ENCODE results near the gene RNF181. TPM values are rescaled to one million over a fixed set of nuclear protein-coding genes. Genes with fewer than 3 reads are reported as not detected.
A peak's percentile ranks its signal among the peaks of the same experiment; 100 is the strongest.

The RNF181 gene
- total RNA-seq, 1 experiment from 2014 or later = 96.7 TPM

GRCh38 chr2:85547089-85547858, 48.3 kb upstream of the RNF181 start:
- Histone ChIP-seq H3K9me3 (ENCODE audit: insufficient read depth, low read depth) (no peaks in the 10 kb centered on the region), H3K4me1 (replicated peaks; ENCODE audit: insufficient read depth) (peaks cover 12% of the 10 kb centered on the region), H3F3A (ENCODE audit: insufficient read depth, low read depth) (peaks cover 77% of the 10 kb centered on the region), H3K27me3 (ENCODE audit: insufficient read depth, low read depth) (no peaks in the 10 kb centered on the region), H4K20me1 (ENCODE audit: insufficient read depth) (peaks cover 40% of the 10 kb centered on the region), H3K27ac (peak overlapping the region; percentile 41), H3K36me3 (ENCODE audit: low read depth) (peaks cover 33% of the 10 kb centered on the region), H3K9me2 (ENCODE audit: insufficient read depth) (no peaks in the 10 kb centered on the region), H3K79me2 (ENCODE audit: low read depth) (peaks cover 15% of the 10 kb centered on the region), H3K4me2 (no peak overlapping the region), H2AFZ (no peak overlapping the region), H3K4me3 (no peak overlapping the region)
- intact Hi-C loops (cut with micrococcal nuclease; ENCODE audit: unreplicated experiment) = no loop called here
- no TSS peak for BruUV-seq (replicated peaks)
- TF ChIP-seq EZH2 (IDR thresholded peaks at IDR 0.05; ENCODE audit: low read depth) (no peak), CTCF (conservative IDR thresholded peaks at IDR 0.05) (no peak)
- ChIA-PET POLR2A (ENCODE audit: unreplicated experiment) (no interaction called here), CTCF (no interaction called here)
- DNase-seq = no peak

- Histone ChIP-seq H3F3A (ENCODE audit: insufficient read depth, low read depth) (peaks cover 69% of the 10 kb centered on the region), H3K4me3 (no peak overlapping the region), H2AFZ (no peak overlapping the region), H3K79me2 (ENCODE audit: low read depth) (peaks cover 7% of the 10 kb centered on the region), H4K20me1 (ENCODE audit: insufficient read depth) (peaks cover 33% of the 10 kb centered on the region), H3K27ac (no peak overlapping the region), H3K9me2 (ENCODE audit: insufficient read depth) (no peaks in the 10 kb centered on the region), H3K36me3 (ENCODE audit: low read depth) (peaks cover 25% of the 10 kb centered on the region), H3K27me3 (ENCODE audit: insufficient read depth, low read depth) (no peaks in the 10 kb centered on the region), H3K4me2 (no peak overlapping the region), H3K4me1 (replicated peaks; ENCODE audit: insufficient read depth) (peaks cover 4% of the 10 kb centered on the region), H3K9me3 (ENCODE audit: insufficient read depth, low read depth) (no peaks in the 10 kb centered on the region)
- intact Hi-C loops (cut with micrococcal nuclease; ENCODE audit: unreplicated experiment) = no loop called here
- no peak for DNase-seq
- POLR2A ChIA-PET (ENCODE audit: unreplicated experiment) = no interaction called here
- CTCF ChIA-PET = no interaction called here
- no peak for TF ChIP-seq EZH2 (IDR thresholded peaks at IDR 0.05; ENCODE audit: low read depth)
- no peak for TF ChIP-seq CTCF (conservative IDR thresholded peaks at IDR 0.05)
- no TSS peak for BruUV-seq (replicated peaks)
Measured at GRCh38 chr2:85547859-85548607, 47.5 kb upstream of the RNF181 start.

- Histone ChIP-seq H3K27me3 (ENCODE audit: insufficient read depth, low read depth) (no peaks in the 10 kb centered on the region), H3K36me3 (ENCODE audit: low read depth) (peaks cover 20% of the 10 kb centered on the region), H3K4me3 (no peak overlapping the region), H3K9me3 (ENCODE audit: insufficient read depth, low read depth) (no peaks in the 10 kb centered on the region), H4K20me1 (ENCODE audit: insufficient read depth) (peaks cover 27% of the 10 kb centered on the region), H3K79me2 (ENCODE audit: low read depth) (peaks cover 2% of the 10 kb centered on the region), H2AFZ (no peak overlapping the region), H3K9me2 (ENCODE audit: insufficient read depth) (no peaks in the 10 kb centered on the region), H3K4me2 (no peak overlapping the region), H3K27ac (no peak overlapping the region), H3K4me1 (replicated peaks; ENCODE audit: insufficient read depth) (no peaks in the 10 kb centered on the region), H3F3A (ENCODE audit: insufficient read depth, low read depth) (peaks cover 64% of the 10 kb centered on the region)
- no peak for DNase-seq
- TF ChIP-seq EZH2 (IDR thresholded peaks at IDR 0.05; ENCODE audit: low read depth) (no peak), CTCF (conservative IDR thresholded peaks at IDR 0.05) (no peak)
- ChIA-PET CTCF (interaction anchor here (0.7 kb wide), 1 partner anchor 194 kb away, joined by 3 read pairs; the partner anchor contains the start of genes ELMOD3 and RETSAT), POLR2A (ENCODE audit: unreplicated experiment) (no interaction called here)
- intact Hi-C loops (cut with micrococcal nuclease; ENCODE audit: unreplicated experiment) = no loop called here
- no TSS peak for BruUV-seq (replicated peaks)
Measured at GRCh38 chr2:85548608-85548900, 47.0 kb upstream of the RNF181 start.
